ENCODE data around the gene MTUS2. TPM values are rescaled to one million over a fixed set of nuclear protein-coding genes. Genes with fewer than 3 reads are reported as not detected.

Gene MTUS2
- total and polyA plus RNA-seq, 2 of the 8 experiments (the other 6 are each of a cell fraction or from before 2014, with no cell fraction given), result 0.18 to 0.80 TPM

GRCh38 chr13:29382021-29382420, 561.9 kb downstream of the MTUS2 start:
- no peaks in the 10 kb centered on the region for H3K36me3 ChIP-seq (ENCODE audit: control insufficient read depth in 2 of 4, insufficient read depth in 4 of 4, low read length in 3 of 4)
- H4K20me1 ChIP-seq (replicated peaks in 1 of 2; ENCODE audit: control insufficient read depth in 1 of 2, insufficient read depth in 2 of 2, low read length in 2 of 2), result no peaks in the 10 kb centered on the region
- TF ChIP-seq JUN (IDR thresholded peaks at IDR 0.05; ENCODE audit: low read depth, low read length), result no peak
- no peak for TF ChIP-seq YY1 (IDR thresholded peaks at IDR 0.05; ENCODE audit: low read depth, low read length)
- no peak for TF ChIP-seq RXRA (IDR thresholded peaks at IDR 0.05; ENCODE audit: insufficient read depth, low read depth, low read length)
- no peak for TF ChIP-seq TAF1 (IDR thresholded peaks at IDR 0.05; ENCODE audit: low read depth, low read length)
- TF ChIP-seq GABPA (IDR thresholded peaks at IDR 0.05; ENCODE audit: borderline replicate concordance, insufficient read depth, low read length), result no peak
- TF ChIP-seq SAP30 (IDR thresholded peaks at IDR 0.05; ENCODE audit: insufficient read depth, insufficient replicate concordance, low read length), result no peak
- TF ChIP-seq RNF2 (IDR thresholded peaks at IDR 0.05; ENCODE audit: borderline replicate concordance, low read depth, low read length, missing control alignments, poor library complexity, severe bottlenecking), result no peak
- no peak for TF ChIP-seq EZH2 (IDR thresholded peaks at IDR 0.05; ENCODE audit: low read depth, low read length, severe bottlenecking)
- no peak for TF ChIP-seq CHD2 (IDR thresholded peaks at IDR 0.05; ENCODE audit: low read length)
- no peak overlapping the region for H2BK20ac ChIP-seq (ENCODE audit: low read length)
- no peak overlapping the region for H3K9ac ChIP-seq (replicated peaks in 1 of 4; ENCODE audit: extremely low read depth in 1 of 4, low read depth in 3 of 4, low read length in 3 of 4)
- ChIA-PET POLR2A (ENCODE audit: partially characterized antibody) (no interaction called here), CTCF (ENCODE audit: partially characterized antibody) (interaction anchor here (1.4 kb wide), 1 partner anchor 565 kb away, joined by 3 read pairs; no protein-coding TSS in a partner anchor)
- H2AFZ ChIP-seq (ENCODE audit: low read length), result no peak overlapping the region
- WGBS, 2 experiments (ENCODE audit: extremely low coverage in 1 of 2, insufficient coverage in 1 of 2, insufficient read length in 1 of 2, insufficient replicate concordance in 2 of 2, low coverage in 1 of 2, low lambda C conversion rate in 2 of 2, missing lambda C conversion rate in 1 of 2), result 95% methylated on average over 6 of the region's 6 CpGs; no CpG with 5 or more reads in 1 of the 2 experiments
- FAIRE-seq (no peak), DNase-seq (ENCODE audit: low read depth in 1 of 2, low spot score in 2 of 2) (no peak)
- H3K9me3 ChIP-seq (ENCODE audit: insufficient read depth in 2 of 2, low read depth in 1 of 2, low read length in 1 of 2), result no peaks in the 10 kb centered on the region
- H3K18ac ChIP-seq (ENCODE audit: extremely low read depth, low read length), result no peak overlapping the region
- no peak overlapping the region for H4K91ac ChIP-seq (replicated peaks; ENCODE audit: insufficient read length, low read length)
- no peak overlapping the region for H2BK15ac ChIP-seq (ENCODE audit: low read length)
- no peaks in the 10 kb centered on the region for H3K23me2 ChIP-seq (ENCODE audit: low read depth, low read length)
- H3K4me2 ChIP-seq (ENCODE audit: insufficient read depth in 1 of 2, low read depth in 2 of 2, low read length in 2 of 2), result no peak overlapping the region
- no peak overlapping the region for H3K56ac ChIP-seq (replicated peaks; ENCODE audit: insufficient read length, low read depth, low read length)
- H3K23ac ChIP-seq (ENCODE audit: insufficient read length), result no peak overlapping the region
- no peak overlapping the region for H4K8ac ChIP-seq (ENCODE audit: extremely low read depth, insufficient read depth, low read length)
- H3K27me3 ChIP-seq (replicated peaks in 1 of 4; ENCODE audit: control insufficient read depth in 3 of 4, extremely low read depth in 1 of 4, insufficient read depth in 3 of 4, low read length in 3 of 4), result no peaks in the 10 kb centered on the region; a peak in 1 of 7 replicates
- H3K79me2 ChIP-seq (ENCODE audit: control insufficient read depth in 1 of 2, insufficient read depth in 2 of 2, low read length in 2 of 2), result no peaks in the 10 kb centered on the region
- H3K4me1 ChIP-seq (replicated peaks in 1 of 4; ENCODE audit: control insufficient read depth in 3 of 4, insufficient read depth in 4 of 4, low read length in 3 of 4), result no peaks in the 10 kb centered on the region
- H2BK120ac ChIP-seq (replicated peaks; ENCODE audit: low read depth, low read length), result no peak overlapping the region
- H3K79me1 ChIP-seq (ENCODE audit: low read depth, low read length), result no peaks in the 10 kb centered on the region
- H4K5ac ChIP-seq (ENCODE audit: insufficient read length, low read depth, low read length), result no peak overlapping the region
- H3K27ac ChIP-seq (ENCODE audit: low read depth, low read length), result no peak overlapping the region
- H3K14ac ChIP-seq (ENCODE audit: insufficient read length), result no peak overlapping the region
- H2BK5ac ChIP-seq (ENCODE audit: low read depth, low read length), result no peak overlapping the region
- no peak overlapping the region for H2AK5ac ChIP-seq (ENCODE audit: low read depth, low read length)
- no peak overlapping the region for H3K4me3 ChIP-seq (ENCODE audit: extremely low read depth in 1 of 4, insufficient read depth in 2 of 4, low read depth in 3 of 4, low read length in 4 of 4)
- H3K4ac ChIP-seq (replicated peaks; ENCODE audit: insufficient read length, low read depth, low read length), result no peak overlapping the region
- H2BK12ac ChIP-seq (ENCODE audit: low read depth, low read length), result no peak overlapping the region
